NCI-H146 treated with DMSO at 0.1 percent for 48 hours (cell line): ENCODE measurements around the gene IFT25.

ENCODE experiments used
- DNase-seq: peaks from one replicate; lab custom pipeline; 2025; ENCODE audit not compliant: unreplicated experiment; lab: John Stamatoyannopoulos, UW

IFT25 gene

DNA sequence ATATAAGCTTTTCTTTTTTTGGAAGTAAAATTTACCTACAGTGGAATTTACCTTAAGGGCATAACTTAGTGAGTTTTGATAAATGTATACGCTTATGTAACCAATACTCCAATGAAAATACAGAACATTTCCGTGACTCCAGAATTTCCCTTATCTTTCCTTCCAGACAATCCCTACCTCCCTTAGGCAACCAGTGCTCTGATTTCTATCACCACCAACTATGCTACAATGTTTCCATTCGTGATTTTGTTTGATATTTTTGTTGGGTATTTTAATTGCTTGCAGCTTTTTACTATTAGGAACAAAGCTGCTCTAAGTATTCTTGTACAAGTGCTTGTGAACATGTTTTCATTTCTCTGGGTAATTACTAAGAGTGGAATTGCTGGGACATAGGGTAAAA is 14.6 kb downstream of the IFT25 start:
- DNase-seq = no peak

DNA sequence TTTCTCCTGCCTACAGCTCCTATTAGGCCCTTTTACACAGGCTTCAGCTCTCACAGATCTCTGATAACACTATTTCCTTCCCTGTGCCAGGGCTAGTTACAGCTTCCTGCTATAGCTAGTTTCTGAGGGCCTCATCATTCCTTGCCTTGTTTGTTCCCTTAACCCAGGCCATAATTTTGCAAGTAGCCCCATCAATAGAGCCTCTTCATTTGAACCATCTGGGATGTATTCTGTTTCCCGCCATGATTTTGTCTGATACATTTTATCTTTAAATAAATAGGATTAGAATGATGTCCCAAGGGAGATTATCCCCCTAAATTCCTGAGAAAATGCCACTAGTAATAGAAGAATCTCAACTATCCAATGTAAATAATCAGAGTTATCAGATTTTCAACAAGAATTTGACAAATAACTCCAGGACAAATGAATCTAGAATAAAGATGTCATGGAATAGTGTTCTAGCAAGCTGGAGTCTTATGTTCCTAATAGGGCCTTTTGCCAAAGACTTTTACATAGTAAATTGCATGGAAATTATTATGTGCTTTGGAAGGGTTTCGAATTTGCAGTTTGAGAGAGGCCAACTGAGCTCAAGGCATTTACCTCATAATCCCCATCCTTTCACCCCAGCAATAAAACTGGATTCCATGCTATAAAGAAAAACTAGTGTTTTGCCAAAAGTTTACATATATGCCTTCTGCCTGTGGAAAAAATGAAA is 16.1 kb downstream of the IFT25 start:
- no peak for DNase-seq

DNA sequence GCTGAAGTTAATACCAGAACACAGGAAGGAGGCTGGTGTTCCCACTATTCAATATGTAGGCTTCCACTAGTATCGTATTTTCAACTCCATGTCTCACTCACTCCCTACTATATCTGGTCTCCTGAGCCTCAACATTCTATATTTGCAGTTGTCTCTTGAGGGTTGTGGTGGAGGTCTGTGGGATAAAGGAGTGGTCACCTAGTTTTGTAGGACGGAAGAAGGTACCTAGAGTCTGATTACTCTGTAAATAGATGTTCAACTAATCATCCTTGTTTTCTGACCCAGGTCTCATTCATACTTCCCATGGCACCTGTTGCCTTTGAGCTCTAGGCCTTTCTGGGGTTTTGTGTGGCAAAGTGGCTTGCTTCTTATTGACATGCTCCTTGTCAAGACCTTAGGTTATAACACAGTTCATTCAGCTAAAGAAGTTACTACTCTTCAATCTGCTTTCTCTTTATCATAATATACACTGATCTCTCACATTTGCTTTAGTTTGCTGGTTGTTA is 18.1 kb downstream of the IFT25 start:
- DNase-seq = no peak

DNA sequence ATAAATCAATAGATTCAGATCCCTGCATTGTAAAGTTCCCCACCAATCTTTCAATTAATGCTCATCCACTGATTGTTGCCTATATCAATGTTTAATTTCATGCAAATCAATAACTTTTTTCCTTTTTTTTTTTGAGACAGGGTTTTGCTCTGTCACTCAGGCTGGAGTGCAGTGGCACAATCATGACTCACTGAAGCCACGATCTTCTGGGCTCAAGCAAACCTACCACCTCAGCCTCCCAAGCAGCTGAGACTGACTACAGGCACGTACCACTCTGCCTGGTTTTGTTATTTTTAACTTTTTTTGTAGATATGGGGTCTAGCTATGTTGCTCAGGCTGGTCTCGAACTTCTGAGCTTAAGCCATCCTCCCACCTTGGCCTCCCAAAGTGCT is 25.8 kb downstream of the IFT25 start:
- DNase-seq = no peak

- no peak for DNase-seq
Observed at GRCh38 chr1:53918343-53918742, 27.2 kb downstream of the IFT25 start.

GRCh38 chr1:53913352-53914033 is 32.0 kb downstream of the IFT25 start:
- DNase-seq = no peak

GRCh38 chr1:53911442-53911841 is 34.1 kb downstream of the IFT25 start:
- no peak for DNase-seq

DNA sequence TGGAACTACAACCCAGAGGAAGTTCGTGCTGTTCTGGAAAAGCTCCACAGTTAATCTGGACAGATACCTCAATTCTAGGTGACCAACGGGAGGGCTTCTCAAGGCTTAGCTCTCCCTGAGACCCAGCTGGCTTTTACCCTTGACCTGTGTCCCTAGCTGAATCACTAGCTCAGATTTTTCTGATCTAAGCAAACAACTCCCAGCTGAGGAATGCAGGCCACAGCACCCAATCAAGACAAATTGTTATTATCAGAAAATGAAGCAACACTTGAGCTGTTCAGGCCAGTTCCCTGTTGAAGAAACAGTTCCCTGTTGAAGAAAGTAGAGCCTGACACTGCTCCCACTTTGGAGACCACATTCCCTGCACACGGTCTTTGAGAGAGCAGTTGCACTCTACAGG is 35.6 kb downstream of the IFT25 start:
- no peak for DNase-seq

- no peak for DNase-seq
Observed at GRCh38 chr1:53906121-53906520, 39.4 kb downstream of the IFT25 start.

GRCh38 chr1:53905509-53905908 is 40.0 kb downstream of the IFT25 start:
- no peak for DNase-seq

- DNase-seq = no peak
Observed at GRCh38 chr1:53902235-53903138, 43.0 kb downstream of the IFT25 start.

DNA sequence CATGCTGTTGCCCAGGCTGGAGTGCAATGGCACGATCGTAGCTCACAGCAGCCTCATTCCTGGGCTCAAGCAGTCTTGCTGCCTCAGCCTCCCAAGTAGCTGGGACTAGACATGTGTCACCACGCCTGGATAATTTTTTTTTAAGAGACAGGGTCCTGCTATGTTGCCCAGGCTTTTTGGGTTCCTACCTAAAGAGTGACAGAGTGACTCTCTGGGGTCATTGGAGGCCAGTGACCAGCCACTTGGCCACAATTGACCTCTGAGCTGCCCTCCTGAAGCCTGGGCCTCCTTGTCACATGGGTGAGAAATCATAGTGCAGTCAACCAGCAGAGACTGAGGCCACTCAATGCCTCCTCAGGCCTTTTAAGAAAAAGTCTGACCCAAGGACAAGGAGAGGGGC is 45.8 kb downstream of the IFT25 start:
- no peak for DNase-seq

DNA sequence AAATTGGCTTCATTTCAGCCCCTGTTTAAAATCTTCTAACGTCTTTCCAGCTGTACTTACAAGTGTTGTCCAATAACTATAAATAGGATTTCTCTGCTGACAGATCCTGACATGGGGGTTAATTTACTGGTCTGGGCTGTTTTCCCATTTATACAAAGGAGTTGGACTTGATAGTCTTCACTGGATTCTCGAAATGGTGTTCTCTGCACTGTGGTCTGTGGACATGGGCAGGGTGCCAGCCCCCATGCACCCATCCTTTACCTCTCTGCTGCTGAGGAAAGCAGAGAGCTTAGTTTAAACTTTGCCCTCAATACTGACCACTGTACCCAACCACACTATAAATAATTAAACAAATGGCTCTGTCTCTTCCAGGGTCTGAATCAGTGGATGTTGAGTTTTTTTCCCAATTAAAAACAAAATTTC is 46.3 kb downstream of the IFT25 start:
- no peak for DNase-seq

DNA sequence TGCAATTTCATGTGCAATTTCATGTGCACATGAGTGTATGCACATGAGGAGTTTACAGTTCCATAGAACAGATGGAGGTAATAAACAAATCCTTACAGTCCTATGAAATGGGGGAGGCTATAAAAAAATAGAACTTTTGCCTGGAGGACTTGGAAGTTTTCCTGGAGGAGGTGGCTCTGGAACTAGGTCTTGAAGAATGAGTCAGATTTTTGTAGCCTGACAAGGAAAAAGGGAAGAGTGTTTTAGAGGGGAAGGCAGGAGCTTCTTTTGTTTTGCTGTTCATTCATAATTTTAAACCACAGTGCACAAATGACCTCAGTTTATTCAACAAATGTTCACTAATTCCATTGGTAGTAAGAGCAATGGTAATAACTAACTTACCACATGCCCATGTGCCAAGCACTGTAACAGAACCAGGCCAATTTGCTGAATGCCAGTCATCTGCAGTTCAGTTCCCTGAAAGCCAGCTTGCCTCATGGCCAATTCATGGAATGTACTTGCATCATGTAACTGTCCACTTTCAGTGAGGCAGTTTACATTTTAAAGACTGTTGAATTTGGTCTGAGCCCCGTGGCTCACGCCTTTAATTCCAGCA is 48.8 kb downstream of the IFT25 start:
- no peak for DNase-seq

DNA sequence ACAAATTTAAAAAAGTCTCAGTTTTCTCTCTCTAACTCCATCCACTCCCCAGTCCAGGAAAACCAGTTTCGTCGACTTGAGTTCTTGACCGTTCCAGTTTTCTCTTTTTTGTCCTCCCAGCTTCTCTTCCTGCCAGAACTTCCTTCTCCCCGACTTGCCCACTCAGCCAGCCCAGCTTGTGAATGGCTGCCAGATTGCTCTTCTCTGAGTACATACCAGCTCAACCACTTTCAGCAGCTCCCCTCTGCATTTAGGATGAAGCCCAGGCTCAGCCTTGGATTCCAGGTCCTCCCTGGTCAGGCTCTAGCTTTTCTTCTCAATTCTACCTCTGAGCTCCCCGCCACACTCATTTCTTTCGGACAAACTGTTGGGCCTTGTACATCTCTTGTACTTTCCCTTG is 50.1 kb downstream of the IFT25 start:
- no peak for DNase-seq

DNA sequence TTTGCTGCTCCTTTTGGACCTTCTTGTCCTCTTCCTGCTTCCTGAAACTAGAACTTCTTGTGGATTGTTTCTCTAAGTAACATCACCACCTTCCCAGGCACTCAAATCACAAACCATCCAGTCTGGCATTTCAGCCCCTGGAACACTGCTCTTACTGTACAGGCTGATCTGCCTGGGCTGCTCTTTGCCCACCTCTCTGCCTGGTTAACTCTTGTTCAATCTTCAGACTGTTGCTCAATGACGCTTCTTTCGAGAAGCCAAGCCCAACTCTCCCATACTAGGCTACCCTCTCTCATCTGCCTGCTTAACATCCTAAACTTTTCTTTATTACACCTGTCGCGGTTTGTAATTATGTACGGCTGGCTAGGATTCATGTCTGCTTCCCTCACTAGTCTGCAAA is 50.9 kb downstream of the IFT25 start:
- no peak for DNase-seq

DNA sequence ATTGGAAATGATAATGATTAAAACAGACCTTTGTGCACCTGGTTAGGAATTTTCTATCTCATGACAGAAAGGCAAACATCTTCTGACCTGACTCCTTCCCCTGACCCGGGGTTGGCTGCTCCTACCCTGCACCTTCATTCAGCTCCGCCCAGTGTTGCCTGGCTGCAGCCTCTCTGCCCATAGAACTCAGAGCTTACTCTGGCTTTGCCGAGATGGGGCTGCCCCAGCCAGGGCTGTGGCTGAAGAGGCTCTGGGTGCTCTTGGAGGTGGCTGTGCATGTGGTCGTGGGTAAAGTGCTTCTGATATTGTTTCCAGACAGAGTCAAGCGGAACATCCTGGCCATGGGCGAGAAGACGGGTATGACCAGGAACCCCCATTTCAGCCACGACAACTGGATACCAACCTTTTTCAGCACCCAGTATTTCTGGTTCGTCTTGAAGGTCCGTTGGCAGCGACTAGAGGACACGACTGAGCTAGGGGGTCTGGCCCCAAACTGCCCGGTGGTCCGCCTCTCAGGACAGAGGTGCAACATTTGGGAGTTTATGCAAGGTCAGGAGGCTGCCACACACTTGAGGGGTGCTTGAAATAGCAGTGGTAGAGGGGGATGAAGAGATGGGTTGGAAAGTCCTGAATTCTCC is 51.4 kb downstream of the IFT25 start, which contains the start of gene DIO1:
TSS of gene DIO1 (plus strand) at position 189 of the 638 bp plus-strand sequence. CDS start at position 213, 24 bp downstream.
- DNase-seq = no peak

DNA sequence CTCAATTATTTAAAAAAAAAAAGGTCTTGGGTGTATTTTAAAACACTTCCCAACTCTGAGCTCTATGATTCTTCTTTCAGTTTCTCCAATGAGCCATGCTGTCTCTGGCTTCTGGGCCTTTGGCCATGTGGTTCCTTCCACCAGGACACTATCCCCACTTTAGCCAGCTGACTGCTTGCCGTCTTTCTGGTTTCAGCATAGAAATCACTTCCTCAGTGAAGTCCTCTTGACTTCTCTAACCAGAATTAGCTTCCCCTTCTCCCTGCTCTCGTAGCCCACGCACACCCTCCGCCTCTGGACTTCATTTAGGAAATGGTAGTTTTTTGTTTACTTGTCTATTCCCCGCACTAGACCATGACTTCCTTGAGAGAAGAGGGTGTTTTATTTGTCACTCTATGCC is 52.6 kb downstream of the IFT25 start:
- no peak for DNase-seq

DNA sequence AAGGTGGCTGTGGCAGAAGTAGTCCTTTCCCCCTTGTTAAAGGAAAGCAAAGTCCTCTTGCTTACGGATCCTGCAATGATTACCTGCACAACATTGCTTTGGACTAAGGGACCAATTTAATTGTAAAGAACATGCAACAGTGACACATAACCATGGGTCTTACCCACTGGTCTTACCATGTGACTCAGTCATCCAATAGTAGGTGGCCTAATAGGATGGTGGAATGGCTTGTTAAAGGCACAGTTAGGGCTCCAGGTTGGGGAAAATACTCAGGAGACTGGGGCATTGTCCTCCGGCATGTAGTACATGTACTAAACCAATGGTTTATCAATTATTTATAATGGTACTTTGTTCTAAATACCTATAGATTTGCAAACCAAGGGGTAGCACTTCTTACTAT is 53.8 kb downstream of the IFT25 start:
- no peak for DNase-seq

DNA sequence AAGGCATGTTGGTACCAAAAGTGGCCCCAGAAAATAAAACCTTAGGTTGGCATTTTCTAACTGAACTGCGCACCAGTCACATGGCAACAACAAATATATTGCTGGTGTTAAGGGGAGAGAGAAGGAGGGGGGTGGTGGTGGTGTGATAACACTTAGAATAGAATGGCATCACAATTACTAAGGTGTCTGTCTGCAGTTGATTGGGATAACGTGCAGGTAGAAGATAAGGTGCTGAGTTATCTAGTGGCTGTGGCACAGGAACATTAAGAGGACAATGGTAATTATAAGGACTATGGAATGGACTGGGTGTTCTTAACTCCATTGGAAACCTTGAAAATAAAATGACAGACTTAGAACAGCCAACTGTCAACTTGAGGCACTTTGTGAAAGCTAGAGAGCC is 54.5 kb downstream of the IFT25 start:
- DNase-seq = no peak

DNA sequence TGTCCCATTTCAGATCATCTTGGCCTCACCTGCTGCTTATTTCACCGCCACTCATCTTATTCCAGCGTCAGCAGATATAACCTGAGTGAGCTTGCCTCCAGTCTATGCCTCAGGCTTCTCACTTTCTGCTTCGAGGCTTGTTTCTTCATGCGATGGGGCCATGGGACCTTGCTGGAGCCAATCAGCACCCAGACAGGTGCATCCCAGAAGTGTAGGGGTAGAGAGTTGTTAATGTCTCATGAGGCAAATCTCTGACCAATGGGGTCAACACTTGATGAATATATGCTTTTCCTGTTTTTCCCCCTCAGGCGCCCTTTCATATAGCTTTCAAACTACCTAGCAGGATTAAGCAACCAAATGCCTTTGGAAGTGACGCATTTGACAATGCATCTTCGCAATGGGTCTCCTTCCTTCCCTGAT is 55.0 kb downstream of the IFT25 start:
- no peak for DNase-seq
